PC-9 (cell line): Measurements from ENCODE around the gene PVALB.

Experiments
- CTCF ChIP-seq: fragments of 200-600 bp; sonication (generic); conservative IDR thresholded peaks from 2 replicates; pipeline ENCODE4 v1.6.1; 2017; ENCODE audit warnings: mixed run types, antibody characterized with exemption, mild to moderate bottlenecking, moderate library complexity
- EZH2 ChIP-seq: fragments of 200-600 bp; sonication (generic); IDR thresholded peaks from 2 replicates; pipeline ENCODE4 v1.8.0; 2017; ENCODE audit warnings: antibody characterized with exemption, low read depth

DNA sequence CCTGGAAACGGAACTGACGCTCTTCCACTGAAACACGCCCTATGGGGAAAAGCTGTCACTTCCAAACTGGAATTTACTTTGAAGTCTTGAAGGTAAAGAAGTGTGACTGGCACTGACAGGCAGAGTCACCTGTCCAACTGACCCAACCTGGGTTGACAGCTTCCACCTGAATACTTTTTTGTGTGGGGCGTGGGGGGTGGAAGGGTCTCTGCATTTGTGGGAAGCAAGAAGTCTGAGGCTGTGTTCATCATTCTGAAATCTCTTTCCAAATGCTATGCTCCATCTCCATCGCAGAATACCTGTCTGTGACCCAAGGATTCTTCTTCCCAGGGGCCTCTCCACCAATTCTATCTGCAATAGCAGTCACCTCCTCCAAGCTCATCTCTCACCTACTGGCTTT, 48.7 kb downstream of the PVALB start:
- TF ChIP-seq EZH2 (no peak), CTCF (no peak)
